ENCODE results near the gene ZNF668. TPM values are rescaled to one million over a fixed set of nuclear protein-coding genes. Genes with fewer than 3 reads are reported as not detected.
A peak's percentile ranks its signal among the peaks of the same experiment; 100 is the strongest.
"Not testable (repeated sequence)": the region's sequence is repeated elsewhere in the genome, so short reads cannot be mapped to it uniquely, and the experiment has no call there.

Gene ZNF668
- total and polyA plus RNA-seq, 8 donors, result 5.7 to 14.2 (median 10.0) TPM; not detected in 1

DNA sequence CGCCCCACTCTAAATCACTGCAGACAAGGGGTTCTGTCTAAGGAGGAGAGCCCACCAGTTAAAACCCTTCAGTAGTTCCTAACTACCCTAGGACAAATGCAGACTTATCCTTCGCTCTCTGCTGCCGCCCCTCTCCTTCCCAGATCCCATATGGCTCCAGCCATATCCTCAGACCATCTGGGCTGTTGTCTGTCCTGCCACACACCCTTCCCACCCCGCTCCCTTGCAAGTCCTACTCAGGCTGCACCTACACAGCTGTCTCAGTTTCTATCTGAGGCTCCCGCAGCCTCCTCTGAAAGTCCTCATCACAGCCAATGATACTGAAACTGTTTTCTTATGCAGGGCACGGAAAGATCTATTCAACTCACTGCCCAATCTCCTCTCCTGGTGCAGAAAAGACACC, 33.4 kb upstream of the ZNF668 start:
- peaks cover 21 to 45% (median 35%) of the 10 kb centered on the region in 4 donors for H3K4me1 ChIP-seq
- H3K27ac ChIP-seq, result peak overlapping the region in 2 of 5 donors; percentile 94 to 95
- WGBS, 5 donors, result 88 to 94% (median 89%) methylated on average over 6 of the region's 6 CpGs
- peaks cover 29 to 33% (median 32%) of the 10 kb centered on the region in 4 donors for H3K36me3 ChIP-seq
- intact Hi-C loops (cut with DNase I; ENCODE audit: low total_unique reads), result no loop called here
- no peaks in the 10 kb centered on the region for H3K27me3 ChIP-seq
- no peak overlapping the region for H3K4me3 ChIP-seq
- peak in 1 of 2 donors; percentile 3 for DNase-seq
- H3K9me3 ChIP-seq, result no peaks in the 10 kb centered on the region
- TF ChIP-seq POLR2A (IDR thresholded peaks at IDR 0.05) (no peak), POLR2AphosphoS5 (IDR thresholded peaks at IDR 0.05) (no peak), EP300 (IDR thresholded peaks at IDR 0.05) (no peak)
- TF ChIP-seq, protein P1, sequence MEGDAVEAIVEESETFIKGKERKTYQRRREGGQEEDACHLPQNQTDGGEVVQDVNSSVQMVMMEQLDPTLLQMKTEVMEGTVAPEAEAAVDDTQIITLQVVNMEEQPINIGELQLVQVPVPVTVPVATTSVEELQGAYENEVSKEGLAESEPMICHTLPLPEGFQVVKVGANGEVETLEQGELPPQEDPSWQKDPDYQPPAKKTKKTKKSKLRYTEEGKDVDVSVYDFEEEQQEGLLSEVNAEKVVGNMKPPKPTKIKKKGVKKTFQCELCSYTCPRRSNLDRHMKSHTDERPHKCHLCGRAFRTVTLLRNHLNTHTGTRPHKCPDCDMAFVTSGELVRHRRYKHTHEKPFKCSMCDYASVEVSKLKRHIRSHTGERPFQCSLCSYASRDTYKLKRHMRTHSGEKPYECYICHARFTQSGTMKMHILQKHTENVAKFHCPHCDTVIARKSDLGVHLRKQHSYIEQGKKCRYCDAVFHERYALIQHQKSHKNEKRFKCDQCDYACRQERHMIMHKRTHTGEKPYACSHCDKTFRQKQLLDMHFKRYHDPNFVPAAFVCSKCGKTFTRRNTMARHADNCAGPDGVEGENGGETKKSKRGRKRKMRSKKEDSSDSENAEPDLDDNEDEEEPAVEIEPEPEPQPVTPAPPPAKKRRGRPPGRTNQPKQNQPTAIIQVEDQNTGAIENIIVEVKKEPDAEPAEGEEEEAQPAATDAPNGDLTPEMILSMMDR (IDR thresholded peaks at IDR 0.05), result no peak

DNA sequence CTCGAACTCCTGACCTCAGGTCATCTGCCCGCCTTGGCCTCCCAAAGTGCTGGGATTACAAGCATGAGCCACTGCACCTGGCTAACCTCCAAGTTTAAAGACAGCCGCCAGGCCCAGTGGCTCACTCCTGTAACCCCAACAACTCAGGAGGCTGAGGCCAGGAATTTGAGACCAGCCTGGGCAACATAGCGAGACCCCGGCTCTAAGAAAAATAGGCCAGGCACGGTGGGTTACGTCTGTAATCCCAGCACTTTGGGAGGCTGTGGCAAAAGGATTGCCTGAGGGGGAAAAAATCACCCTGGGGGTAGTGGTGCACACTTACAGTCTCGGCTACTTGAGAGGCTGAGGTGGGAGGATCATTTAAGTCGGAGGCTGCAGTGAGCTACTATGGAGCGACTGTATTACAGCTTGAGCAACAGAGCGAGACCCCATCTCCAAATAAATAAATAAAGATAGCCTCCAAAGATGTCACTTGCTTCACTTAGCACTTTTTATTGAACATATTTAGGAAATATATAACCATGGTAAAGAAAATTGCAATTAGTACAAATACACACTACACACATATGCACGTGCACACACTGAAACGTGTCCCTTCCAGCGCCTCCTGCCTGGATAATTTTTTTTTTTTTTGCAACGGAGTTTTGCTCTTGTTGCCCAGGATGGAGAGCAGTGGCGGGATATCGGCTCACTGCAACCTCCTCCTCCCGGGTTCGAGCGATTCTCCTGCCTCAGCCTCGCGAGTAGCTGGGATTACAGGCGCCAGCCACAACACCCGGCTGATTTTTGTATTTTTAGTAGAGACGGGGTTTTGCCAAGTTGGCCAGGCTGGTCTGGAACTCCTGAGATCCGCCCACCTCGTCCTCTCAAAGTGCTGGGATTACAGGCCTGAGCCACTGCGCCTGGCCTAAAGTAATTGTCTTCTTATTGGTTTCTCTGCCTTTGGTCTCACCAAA, 32.7 kb upstream of the ZNF668 start:
- Histone ChIP-seq H3K4me3 (no peak overlapping the region), H3K27me3 (no peaks in the 10 kb centered on the region), H3K9me3 (no peaks in the 10 kb centered on the region), H3K4me1 (peaks cover 17 to 38% (median 32%) of the 10 kb centered on the region in 4 donors), H3K36me3 (peaks cover 22 to 26% (median 25%) of the 10 kb centered on the region in 4 donors), H3K27ac (peak overlapping the region in 2 of 5 donors; percentile 67 to 83)
- intact Hi-C loops (cut with DNase I; ENCODE audit: low total_unique reads), result no loop called here
- WGBS, 5 donors, result 90 to 93% (median 92%) methylated on average over 28 of the region's 28 CpGs
- no peak for DNase-seq
- no peak for TF ChIP-seq POLR2A (IDR thresholded peaks at IDR 0.05)
- TF ChIP-seq, protein P1 (IDR thresholded peaks at IDR 0.05), result no peak
- no peak for TF ChIP-seq EP300 (IDR thresholded peaks at IDR 0.05)
- no peak for TF ChIP-seq POLR2AphosphoS5 (IDR thresholded peaks at IDR 0.05)

DNA sequence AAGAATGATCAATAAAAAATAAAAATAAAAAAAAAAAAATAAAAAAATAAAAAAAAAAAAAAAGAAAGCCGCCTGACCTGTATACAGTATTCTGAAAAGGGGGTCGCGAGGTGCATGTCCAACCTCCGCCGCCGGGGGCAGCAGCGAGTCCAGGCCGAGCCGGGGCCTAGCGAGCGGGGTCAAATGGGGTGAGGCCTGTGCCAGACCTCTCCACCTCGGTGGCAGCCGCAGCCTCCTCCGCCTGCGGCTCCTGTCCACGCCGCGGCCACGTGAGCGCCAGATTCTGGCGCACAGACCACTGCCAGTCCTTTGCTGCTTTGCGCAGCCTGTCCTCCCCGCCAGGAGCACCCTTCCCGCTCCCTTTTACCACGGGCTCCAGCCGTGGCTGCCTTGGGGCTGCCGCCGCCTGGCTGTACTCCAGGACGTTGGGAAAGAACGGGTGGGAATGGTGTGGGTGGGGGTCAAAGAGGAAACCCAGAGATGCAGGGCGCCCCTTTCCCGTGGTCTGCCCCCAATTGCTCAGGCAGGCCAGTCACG, 31.7 kb upstream of the ZNF668 start:
- H3K27ac ChIP-seq, result peak overlapping the region; percentile 44 to 83 (median 65)
- peaks cover 15 to 16% (median 16%) of the 10 kb centered on the region in 4 donors for H3K36me3 ChIP-seq
- no peaks in the 10 kb centered on the region for H3K27me3 ChIP-seq
- intact Hi-C loops (cut with DNase I; ENCODE audit: low total_unique reads), result no loop called here
- TF ChIP-seq POLR2A (IDR thresholded peaks at IDR 0.05), result no peak
- TF ChIP-seq, protein P1 (IDR thresholded peaks at IDR 0.05), result peak in 5 of 7 experiments; percentile 77 to 91 (median 83)
- peak in 2 of 3 donors; percentile 7 to 58 for TF ChIP-seq POLR2AphosphoS5 (IDR thresholded peaks at IDR 0.05)
- peak overlapping the region in 3 of 4 donors; percentile 21 to 27 (median 26) for H3K4me3 ChIP-seq
- peaks cover 17 to 35% (median 29%) of the 10 kb centered on the region in 4 donors for H3K4me1 ChIP-seq
- peak; percentile 88 to 89 for DNase-seq
- H3K9me3 ChIP-seq, result no peaks in the 10 kb centered on the region
- WGBS, 5 donors, result 7 to 13% (median 11%) methylated on average over 28 to 33 of the region's 33 CpGs

DNA sequence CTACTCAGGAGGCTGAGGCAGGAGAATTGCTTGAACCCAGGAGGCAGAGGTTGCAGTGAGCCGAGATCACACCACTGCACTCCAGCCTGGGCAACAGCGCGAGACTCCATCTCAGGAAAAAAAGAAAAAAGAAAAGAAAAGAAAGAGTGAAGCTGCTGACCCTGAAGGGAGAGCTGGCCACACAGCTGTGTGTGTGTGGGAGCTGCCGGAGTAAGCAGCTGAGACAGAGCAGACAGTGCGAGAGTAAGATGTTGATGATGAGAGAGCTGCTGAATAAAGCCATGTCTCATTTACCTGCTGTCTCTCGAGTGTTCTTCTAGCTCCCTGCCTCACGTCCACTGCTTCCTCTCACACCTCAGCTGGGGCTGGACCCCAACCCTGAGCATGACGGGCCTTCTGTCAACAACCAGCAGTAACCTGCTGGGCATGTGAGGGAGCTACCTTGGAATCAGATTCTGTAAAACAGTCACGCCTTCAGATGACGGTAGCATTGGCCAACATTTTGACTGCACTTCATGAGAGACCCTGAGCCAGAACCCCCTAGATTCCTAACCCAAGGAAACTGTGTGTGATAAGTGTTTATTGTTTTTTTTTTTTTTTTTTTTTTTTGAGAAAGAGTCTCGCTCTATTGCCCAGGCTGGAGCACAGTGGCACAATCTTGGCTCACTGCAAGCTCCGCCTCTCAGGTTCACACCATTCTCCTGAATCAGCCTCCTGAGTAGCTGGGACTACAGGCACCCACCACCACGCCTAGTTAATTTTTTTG, 27.0 kb upstream of the ZNF668 start:
- 71 to 78% (median 78%) methylated on average over 13 of the region's 13 CpGs for WGBS, 5 donors
- intact Hi-C loops (cut with DNase I; ENCODE audit: low total_unique reads); H3K27me3 ChIP-seq; H3K36me3 ChIP-seq; H3K9me3 ChIP-seq; DNase-seq; H3K4me1 ChIP-seq; H3K27ac ChIP-seq; H3K4me3 ChIP-seq: not testable (repeated sequence)

Measured in stomach (tissue), 9 donors.